ENCODE results near the gene CDH11. TPM values are rescaled to one million over a fixed set of nuclear protein-coding genes. Genes with fewer than 3 reads are reported as not detected.

The CDH11 gene
- total RNA-seq, 1 donor from 2014 or later, result 67.8 TPM

GRCh38 chr16:65071433-65072311 is 50.2 kb downstream of the CDH11 start:
- DNase-seq (ENCODE audit: low read depth), result peak; percentile 89

GRCh38 chr16:65070831-65071432 is 50.9 kb downstream of the CDH11 start:
- peak; percentile 96 for DNase-seq (ENCODE audit: low read depth)

- peak; percentile 50 for DNase-seq (ENCODE audit: low read depth)
Observed at GRCh38 chr16:65069766-65070165, 52.1 kb downstream of the CDH11 start.

- DNase-seq (ENCODE audit: low read depth), result peak; percentile 45
Observed at GRCh38 chr16:65069065-65069464, 52.8 kb downstream of the CDH11 start.

GRCh38 chr16:65068151-65068740 is 53.6 kb downstream of the CDH11 start:
- DNase-seq (ENCODE audit: low read depth), result peak; percentile 76

- DNase-seq (ENCODE audit: low read depth), result no peak
Observed at GRCh38 chr16:65066651-65067050, 55.2 kb downstream of the CDH11 start.

DNA sequence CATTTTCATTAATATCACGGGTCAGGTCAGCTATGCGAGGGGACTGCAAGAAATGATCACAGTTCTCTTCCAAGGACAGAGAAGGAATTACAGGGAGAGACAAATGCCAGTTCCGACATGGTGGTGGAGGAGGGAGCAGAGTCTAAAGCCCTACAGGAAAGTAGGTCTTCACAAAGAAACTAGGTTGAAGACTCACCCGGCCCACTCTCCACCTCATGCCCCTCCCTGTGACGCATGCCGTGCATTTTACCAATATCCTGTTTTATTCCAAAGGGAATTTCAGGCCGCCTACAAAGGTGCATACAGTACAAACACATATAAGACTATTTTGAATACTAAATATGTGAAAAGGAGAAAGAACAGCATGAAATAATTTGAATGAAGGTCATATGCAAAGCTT is 56.8 kb downstream of the CDH11 start:
- no peak for DNase-seq (ENCODE audit: low read depth)

GRCh38 chr16:65064131-65064530 is 57.7 kb downstream of the CDH11 start:
- no peak for DNase-seq (ENCODE audit: low read depth)

DNA sequence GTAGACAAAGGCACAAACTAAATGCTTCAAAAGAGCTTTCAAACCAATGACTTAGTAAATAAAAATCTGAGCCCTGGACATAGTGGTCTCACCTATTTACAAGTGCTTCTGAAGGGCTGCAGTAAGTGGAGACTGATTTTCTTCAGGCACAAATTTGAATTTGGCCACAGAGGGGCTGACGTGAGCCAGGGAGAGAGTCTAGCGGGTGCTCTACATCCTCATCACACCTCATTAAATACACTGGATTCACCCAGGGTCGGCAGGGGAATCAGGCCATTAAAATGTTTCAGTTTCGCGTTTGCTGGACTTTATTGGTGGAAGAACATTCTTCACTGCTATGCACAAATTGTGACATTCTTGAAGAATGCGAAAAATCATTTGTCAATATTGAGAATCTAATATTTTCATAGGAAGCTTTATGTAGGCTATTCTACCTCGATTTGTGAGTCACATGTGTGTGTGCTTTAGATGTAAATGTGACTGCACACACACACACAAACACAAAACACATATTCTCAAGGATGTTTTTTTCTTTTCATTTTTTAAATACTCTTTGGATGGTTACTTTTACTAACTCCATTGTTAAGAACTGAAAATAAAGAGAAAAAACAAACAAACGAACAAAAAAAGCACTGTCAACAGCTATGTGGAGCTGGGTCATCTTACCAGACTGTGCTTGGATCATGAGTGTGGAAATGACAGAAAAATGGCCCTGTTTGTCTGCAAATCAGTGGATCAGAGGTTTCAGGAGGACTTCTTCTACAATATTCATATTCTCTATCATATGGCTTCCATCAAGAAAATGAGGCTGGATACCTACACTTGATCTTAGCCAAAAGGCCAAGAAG is 58.9 kb downstream of the CDH11 start:
- DNase-seq (ENCODE audit: low read depth), result no peak

- peak; percentile 43 for DNase-seq (ENCODE audit: low read depth)
Observed at GRCh38 chr16:65061935-65062518, 59.8 kb downstream of the CDH11 start.

DNA sequence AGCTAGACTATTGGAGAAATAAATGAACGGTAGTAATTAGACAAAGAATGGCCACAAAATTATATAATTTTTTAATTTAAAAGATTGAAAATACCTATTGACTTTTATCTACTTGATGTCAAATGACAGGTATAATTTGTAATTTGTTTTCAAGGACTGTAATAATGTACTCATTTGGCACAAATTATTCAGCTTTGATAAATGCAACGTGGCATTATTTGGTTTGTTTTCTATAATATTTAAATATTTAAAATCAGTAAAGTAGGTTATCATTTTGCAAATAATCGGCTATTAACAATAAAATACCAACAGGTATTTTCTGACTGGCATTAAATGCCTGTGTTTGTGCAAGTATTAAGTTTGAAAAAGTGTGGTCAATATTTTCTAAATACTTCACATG is 60.6 kb downstream of the CDH11 start:
- no peak for DNase-seq (ENCODE audit: low read depth)

GRCh38 chr16:65059406-65059980 is 62.4 kb downstream of the CDH11 start:
- no peak for DNase-seq (ENCODE audit: low read depth)

DNA sequence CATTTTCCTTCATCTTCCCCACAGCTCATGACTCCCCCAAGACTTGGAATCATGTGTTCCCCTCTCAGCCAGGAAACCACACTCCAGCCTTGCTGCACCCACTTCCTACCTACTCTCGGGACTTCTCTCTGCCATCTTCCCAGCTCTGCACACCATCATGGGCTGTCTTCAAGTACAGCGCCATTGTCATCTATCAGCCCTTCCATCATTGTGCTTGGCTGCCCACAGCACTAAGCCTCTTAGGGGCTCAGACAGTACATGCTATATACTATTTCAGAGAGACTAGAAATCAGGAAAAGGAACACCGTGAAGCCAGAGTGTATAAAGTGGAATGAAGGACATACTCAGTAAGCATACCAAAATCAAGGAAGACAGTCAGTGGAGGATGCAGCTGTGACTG is 64.7 kb downstream of the CDH11 start:
- DNase-seq (ENCODE audit: low read depth), result no peak

DNA sequence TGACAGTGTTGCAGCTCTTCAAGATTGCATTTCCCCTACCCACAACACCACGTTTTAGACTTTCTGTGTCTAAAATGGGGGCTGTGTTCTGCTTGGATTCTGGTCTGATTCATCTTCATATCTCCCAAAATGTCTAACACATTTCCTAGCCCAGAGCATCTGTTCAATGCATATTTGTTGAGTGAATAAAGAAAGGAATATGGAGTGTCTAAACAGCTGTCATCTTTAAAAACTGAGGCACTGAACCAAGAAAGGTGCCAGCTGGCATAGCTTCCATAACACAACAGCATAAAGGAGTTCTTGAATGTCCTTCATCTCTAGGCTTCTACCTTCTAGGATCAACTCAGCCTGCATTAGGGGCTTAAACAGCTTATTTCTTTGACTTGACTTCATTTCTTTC is 67.4 kb downstream of the CDH11 start:
- DNase-seq (ENCODE audit: low read depth), result peak; percentile 35

- no peak for DNase-seq (ENCODE audit: low read depth)
Observed at GRCh38 chr16:65049679-65050078, 72.2 kb downstream of the CDH11 start.

- DNase-seq (ENCODE audit: low read depth), result no peak
Observed at GRCh38 chr16:65045961-65046360, 75.9 kb downstream of the CDH11 start.

GRCh38 chr16:65044873-65045272 is 77.0 kb downstream of the CDH11 start:
- DNase-seq (ENCODE audit: low read depth), result peak; percentile 63

GRCh38 chr16:65044026-65044425 is 77.8 kb downstream of the CDH11 start:
- no peak for DNase-seq (ENCODE audit: low read depth)

- DNase-seq (ENCODE audit: low read depth), result no peak
Observed at GRCh38 chr16:65042438-65043365, 79.2 kb downstream of the CDH11 start.

DNA sequence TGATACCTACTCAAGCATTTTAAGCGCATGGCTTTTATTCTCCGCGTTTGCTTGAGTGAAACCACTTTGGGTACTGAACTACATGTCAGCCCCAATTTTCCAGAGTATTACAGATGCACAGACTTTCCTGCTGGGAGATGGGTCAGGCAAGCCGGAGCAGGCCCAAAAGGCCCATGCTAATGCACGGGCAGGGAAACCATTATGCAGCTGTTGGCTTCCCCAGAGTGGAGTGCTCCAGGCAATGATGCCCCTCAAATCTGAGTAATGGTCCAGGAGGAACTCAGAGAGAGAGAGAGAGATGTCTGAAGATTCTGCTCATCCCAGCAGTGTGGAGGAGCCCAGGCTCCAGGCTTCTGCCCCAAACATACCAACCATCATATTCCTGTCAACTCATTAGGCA is 80.2 kb downstream of the CDH11 start:
- no peak for DNase-seq (ENCODE audit: low read depth)

All from myocyte (in vitro differentiated cells).